Fibroblast of lung (primary cell): ENCODE data around the gene DNAH6. TPM values are rescaled to one million over a fixed set of nuclear protein-coding genes. Genes with fewer than 3 reads are reported as not detected.

Experiments
- DNase-seq, 2 donors: peaks; one replicate each; pipeline versions ENCODE4 v3.0.0 to v3.0.0-alpha.2; 2010; ENCODE audit warnings: low read depth in 2 of 2
- H2AFZ ChIP-seq: 2 replicates; pipeline ENCODE4 v1.5.1; 2012; ENCODE audit warnings: low read length, control low read depth, inconsistent platforms
- H3K27ac ChIP-seq: 2 replicates; pipeline ENCODE4 v1.5.1; 2011; ENCODE audit warnings: low read length, control low read depth; ENCODE audit not compliant: insufficient read depth
- H3K27me3 ChIP-seq: 2 replicates; pipeline ENCODE4 v1.5.1; 2011; ENCODE audit warnings: mild to moderate bottlenecking, low read length; ENCODE audit not compliant: control insufficient read depth, insufficient read depth
- H3K36me3 ChIP-seq: 2 replicates; pipeline ENCODE4 v1.5.1; 2011; ENCODE audit warnings: low read length; ENCODE audit not compliant: control insufficient read depth, insufficient read depth
- H3K4me1 ChIP-seq: 2 replicates; pipeline ENCODE4 v1.5.1; 2011; ENCODE audit warnings: low read length; ENCODE audit not compliant: control insufficient read depth, insufficient read depth; ENCODE audit errors: extremely low read depth
- H3K4me2 ChIP-seq: 2 replicates; pipeline ENCODE4 v1.5.1; 2011; ENCODE audit warnings: low read length, control low read depth; ENCODE audit not compliant: insufficient read depth; ENCODE audit errors: extremely low read depth
- H3K4me3 ChIP-seq, 4 experiments: fragments of 200-600 bp in 1 of 4; sonication (generic) in 1 of 4; replicated peaks in 1 of 4; 2 replicates each; pipeline ENCODE4 v1.5.1; 2011 to 2016; ENCODE audit warnings: low read length in 4 of 4, low read depth in 3 of 4, mild to moderate bottlenecking in 3 of 4, control low read depth in 2 of 4, inconsistent platforms in 1 of 4, mixed read lengths in 1 of 4; ENCODE audit not compliant: insufficient read depth in 1 of 4; ENCODE audit errors: control extremely low read depth in 1 of 4
- H3K79me2 ChIP-seq: 2 replicates; pipeline ENCODE4 v1.5.1; 2012; ENCODE audit warnings: mild to moderate bottlenecking, low read length, inconsistent platforms; ENCODE audit not compliant: control insufficient read depth, insufficient read depth
- H3K9ac ChIP-seq: 2 replicates; pipeline ENCODE4 v1.5.1; 2011; ENCODE audit warnings: mild to moderate bottlenecking, low read length, control low read depth; ENCODE audit not compliant: insufficient read depth
- H3K9me3 ChIP-seq: 2 replicates; pipeline ENCODE4 v1.5.1; 2012; ENCODE audit warnings: low read depth, low read length; ENCODE audit not compliant: control insufficient read depth, insufficient read depth
- H4K20me1 ChIP-seq: 2 replicates; pipeline ENCODE4 v1.5.1; 2011; ENCODE audit warnings: low read length; ENCODE audit not compliant: control insufficient read depth, insufficient read depth; ENCODE audit errors: extremely low read depth
- EZH2 ChIP-seq: IDR thresholded peaks from 2 replicates; pipeline ENCODE4 v1.5.1; 2012; ENCODE audit warnings: low read length, control low read depth, mild to moderate bottlenecking; ENCODE audit errors: missing control alignments
- polyA plus RNA-seq, 2 donors: library from polyadenylated mRNA; depleted of rRNA in 1 of 2; stranded (reverse) in 1 of 2; unstranded in 1 of 2; fragments of >200 nt; gene quantifications; 2 replicates each; pipeline ENCODE4 v1.2.1, GENCODE V29; 2011 to 2012; ENCODE audit warnings: missing spikeins in 1 of 2
- total RNA-seq: library from RNA; depleted of rRNA; stranded (reverse); fragments of >200 nt; gene quantifications from 2 replicates; pipeline ENCODE4 v1.2.1, GENCODE V29; 2014
- TF ChIP-seq, protein P1 (sequence below), 2 donors: IDR thresholded peaks in 1 of 2; conservative IDR thresholded peaks in 1 of 2; 1 replicate in 1 of 2; 2 replicates in 1 of 2; pipeline ENCODE4 v1.5.1; 2011 to 2012; ENCODE audit warnings: low read length in 2 of 2, control low read depth in 1 of 2, inconsistent platforms in 1 of 2, low read depth in 1 of 2, mild to moderate bottlenecking in 1 of 2

Gene DNAH6
- total and polyA plus RNA-seq, 2 donors (not counting 1 experiment from before 2014, with no cell fraction given), result under 0.01 to 0.01 TPM

DNA sequence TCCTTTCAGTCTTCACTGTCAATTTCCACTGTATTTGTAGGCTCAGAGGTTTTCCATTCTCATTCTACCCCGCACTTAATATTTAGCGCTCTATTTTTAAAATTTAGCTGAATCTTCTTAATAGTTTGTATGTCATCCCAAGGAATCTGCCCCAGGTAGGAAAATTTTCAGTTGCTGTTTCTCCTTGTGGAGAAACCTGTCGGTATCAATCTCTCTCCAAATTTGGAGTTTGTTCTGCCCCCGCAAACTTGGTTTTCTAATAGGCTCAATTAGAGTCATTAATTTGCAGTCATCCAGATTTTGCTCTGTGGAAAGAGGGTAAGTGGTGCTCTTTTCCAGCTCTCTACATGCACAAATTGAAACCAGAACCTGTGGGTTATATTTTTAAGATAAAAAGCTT is 87.6 kb downstream of the DNAH6 start:
- Histone ChIP-seq H3K27me3 (no peaks in the 10 kb centered on the region), H2AFZ (no peak overlapping the region), H4K20me1 (no peaks in the 10 kb centered on the region), H3K4me2 (no peak overlapping the region), H3K9me3 (no peaks in the 10 kb centered on the region), H3K79me2 (no peaks in the 10 kb centered on the region), H3K9ac (no peak overlapping the region), H3K4me1 (no peaks in the 10 kb centered on the region), H3K27ac (no peak overlapping the region), H3K36me3 (no peaks in the 10 kb centered on the region), H3K4me3 (no peak overlapping the region)
- TF ChIP-seq, protein P1, sequence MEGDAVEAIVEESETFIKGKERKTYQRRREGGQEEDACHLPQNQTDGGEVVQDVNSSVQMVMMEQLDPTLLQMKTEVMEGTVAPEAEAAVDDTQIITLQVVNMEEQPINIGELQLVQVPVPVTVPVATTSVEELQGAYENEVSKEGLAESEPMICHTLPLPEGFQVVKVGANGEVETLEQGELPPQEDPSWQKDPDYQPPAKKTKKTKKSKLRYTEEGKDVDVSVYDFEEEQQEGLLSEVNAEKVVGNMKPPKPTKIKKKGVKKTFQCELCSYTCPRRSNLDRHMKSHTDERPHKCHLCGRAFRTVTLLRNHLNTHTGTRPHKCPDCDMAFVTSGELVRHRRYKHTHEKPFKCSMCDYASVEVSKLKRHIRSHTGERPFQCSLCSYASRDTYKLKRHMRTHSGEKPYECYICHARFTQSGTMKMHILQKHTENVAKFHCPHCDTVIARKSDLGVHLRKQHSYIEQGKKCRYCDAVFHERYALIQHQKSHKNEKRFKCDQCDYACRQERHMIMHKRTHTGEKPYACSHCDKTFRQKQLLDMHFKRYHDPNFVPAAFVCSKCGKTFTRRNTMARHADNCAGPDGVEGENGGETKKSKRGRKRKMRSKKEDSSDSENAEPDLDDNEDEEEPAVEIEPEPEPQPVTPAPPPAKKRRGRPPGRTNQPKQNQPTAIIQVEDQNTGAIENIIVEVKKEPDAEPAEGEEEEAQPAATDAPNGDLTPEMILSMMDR (conservative IDR thresholded peaks at IDR 0.05 in 1 of 2, IDR thresholded peaks at IDR 0.05 in 1 of 2; ENCODE audit: low read depth in 1 of 2, low read length in 2 of 2), result no peak
- TF ChIP-seq EZH2, result no peak
- no peak for DNase-seq

DNA sequence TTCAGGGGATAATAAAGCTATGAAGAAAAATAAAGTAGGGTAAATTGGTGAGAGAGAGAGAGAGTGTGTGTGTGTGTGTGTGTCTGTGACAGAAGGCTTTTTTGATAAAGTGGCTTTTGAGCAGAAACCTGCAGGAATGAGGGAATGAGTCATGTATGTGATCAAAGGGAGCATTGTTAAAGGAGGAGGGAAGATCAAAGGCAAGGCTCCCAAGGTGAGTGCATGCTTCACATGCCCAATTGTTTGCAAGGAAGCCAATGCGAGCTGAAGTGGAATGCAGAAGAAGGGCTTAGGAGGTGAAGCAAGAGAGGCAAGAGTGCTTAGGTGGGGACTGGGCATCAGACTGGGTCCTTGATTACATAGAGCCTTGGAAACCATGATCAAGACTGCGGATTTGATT is 96.8 kb downstream of the DNAH6 start:
- DNase-seq, result no peak
- H3K9ac ChIP-seq, result no peak overlapping the region
- H3K27ac ChIP-seq, result no peak overlapping the region
- H3K27me3 ChIP-seq, result no peaks in the 10 kb centered on the region
- no peaks in the 10 kb centered on the region for H3K9me3 ChIP-seq
- H3K4me1 ChIP-seq, result no peaks in the 10 kb centered on the region
- H3K4me3 ChIP-seq, result no peak overlapping the region
- H2AFZ ChIP-seq, result no peak overlapping the region
- no peaks in the 10 kb centered on the region for H3K36me3 ChIP-seq
- H3K4me2 ChIP-seq, result no peak overlapping the region
- no peak for TF ChIP-seq EZH2
- TF ChIP-seq, protein P1 (conservative IDR thresholded peaks at IDR 0.05 in 1 of 2, IDR thresholded peaks at IDR 0.05 in 1 of 2; ENCODE audit: low read depth in 1 of 2, low read length in 2 of 2), result no peak
- no peaks in the 10 kb centered on the region for H4K20me1 ChIP-seq
- H3K79me2 ChIP-seq, result no peaks in the 10 kb centered on the region

- H3K79me2 ChIP-seq, result no peaks in the 10 kb centered on the region
- DNase-seq, result no peak
- no peak overlapping the region for H3K27ac ChIP-seq
- no peaks in the 10 kb centered on the region for H3K36me3 ChIP-seq
- no peak overlapping the region for H3K4me3 ChIP-seq
- no peak overlapping the region for H3K9ac ChIP-seq
- peaks cover 1% of the 10 kb centered on the region for H3K27me3 ChIP-seq
- H3K4me2 ChIP-seq, result no peak overlapping the region
- H3K9me3 ChIP-seq, result no peaks in the 10 kb centered on the region
- TF ChIP-seq EZH2, result no peak
- TF ChIP-seq, protein P1 (conservative IDR thresholded peaks at IDR 0.05 in 1 of 2, IDR thresholded peaks at IDR 0.05 in 1 of 2; ENCODE audit: low read depth in 1 of 2, low read length in 2 of 2), result no peak
- H2AFZ ChIP-seq, result no peak overlapping the region
- H3K4me1 ChIP-seq, result no peaks in the 10 kb centered on the region
- no peaks in the 10 kb centered on the region for H4K20me1 ChIP-seq
These were observed 103.6 kb downstream of the DNAH6 start for GRCh38 chr2:84619794-84620371.
